Putamen (tissue), 1 donor: ENCODE results near the gene TAS2R40.
"Not testable (repeated sequence)": the region's sequence is repeated elsewhere in the genome, so short reads cannot be mapped to it uniquely, and the experiment has no call there.

Experiments
- DNase-seq: peaks from one replicate; pipeline ENCODE4 v3.0.0-alpha.2; 2016; ENCODE audit warnings: low spot score

Gene TAS2R40

DNA sequence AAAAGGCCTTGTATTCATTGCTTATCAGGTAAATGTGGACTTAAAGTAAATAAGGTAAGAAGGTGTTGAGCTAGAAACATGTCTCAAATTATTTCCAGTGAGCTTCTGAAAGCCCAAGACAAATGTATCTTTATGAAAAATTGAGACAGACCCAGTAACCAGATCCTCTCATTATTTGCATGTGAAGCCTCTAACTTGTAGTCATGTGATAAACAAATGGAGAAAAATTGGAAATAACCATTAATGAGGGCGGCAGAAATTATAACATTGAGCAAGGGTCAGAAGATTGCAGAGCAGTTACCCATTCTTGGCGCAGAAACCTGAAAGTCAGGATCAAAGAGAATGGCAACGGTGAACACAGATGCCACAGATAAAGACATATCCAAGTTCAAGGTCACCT lies at the start of gene TAS2R40:
Gene TAS2R40 (plus strand): TSS at position 301 of the 400 bp plus-strand sequence. CDS start 42 bp downstream, at position 343.
- DNase-seq, result no peak

DNA sequence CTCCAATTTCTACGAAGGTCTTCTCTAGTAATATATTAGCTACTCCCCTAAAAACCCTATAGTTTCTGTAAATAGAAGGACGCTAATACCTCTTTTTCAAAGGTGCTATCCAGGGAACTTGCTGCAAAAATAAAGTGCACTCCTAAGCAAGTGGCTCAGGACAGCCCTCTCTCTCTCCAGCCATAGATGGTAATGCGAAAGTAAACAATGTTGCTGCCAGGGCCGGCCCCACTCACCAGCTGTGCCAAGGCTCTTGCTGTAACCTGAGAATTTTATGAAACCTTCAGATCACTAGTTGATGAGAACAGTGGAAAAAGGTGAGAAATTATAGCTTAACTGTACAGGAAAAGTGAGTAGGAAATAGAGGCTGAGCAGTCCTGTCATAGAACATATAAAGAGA lies 49.5 kb upstream of the TAS2R40 start:
- no peak for DNase-seq

DNA sequence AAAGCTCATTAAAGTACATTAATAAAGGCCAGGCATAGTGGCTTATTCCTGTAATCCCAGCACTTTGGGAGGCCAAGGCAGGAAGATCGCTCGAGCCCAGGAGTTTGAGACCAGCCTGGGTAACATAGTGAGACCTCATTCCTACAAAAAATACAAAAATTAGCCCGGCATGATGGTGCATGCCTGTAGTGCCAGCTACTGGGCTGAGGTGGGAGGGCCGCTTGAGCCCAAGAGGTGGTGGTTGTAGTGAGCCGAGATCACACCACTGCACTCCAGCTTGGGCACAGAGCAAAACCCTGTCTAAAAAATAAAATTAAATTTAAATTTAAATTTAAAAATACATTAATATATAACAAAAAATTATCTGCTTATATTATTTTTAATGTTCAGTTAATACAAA lies 45.7 kb upstream of the TAS2R40 start:
- DNase-seq, result no peak

DNA sequence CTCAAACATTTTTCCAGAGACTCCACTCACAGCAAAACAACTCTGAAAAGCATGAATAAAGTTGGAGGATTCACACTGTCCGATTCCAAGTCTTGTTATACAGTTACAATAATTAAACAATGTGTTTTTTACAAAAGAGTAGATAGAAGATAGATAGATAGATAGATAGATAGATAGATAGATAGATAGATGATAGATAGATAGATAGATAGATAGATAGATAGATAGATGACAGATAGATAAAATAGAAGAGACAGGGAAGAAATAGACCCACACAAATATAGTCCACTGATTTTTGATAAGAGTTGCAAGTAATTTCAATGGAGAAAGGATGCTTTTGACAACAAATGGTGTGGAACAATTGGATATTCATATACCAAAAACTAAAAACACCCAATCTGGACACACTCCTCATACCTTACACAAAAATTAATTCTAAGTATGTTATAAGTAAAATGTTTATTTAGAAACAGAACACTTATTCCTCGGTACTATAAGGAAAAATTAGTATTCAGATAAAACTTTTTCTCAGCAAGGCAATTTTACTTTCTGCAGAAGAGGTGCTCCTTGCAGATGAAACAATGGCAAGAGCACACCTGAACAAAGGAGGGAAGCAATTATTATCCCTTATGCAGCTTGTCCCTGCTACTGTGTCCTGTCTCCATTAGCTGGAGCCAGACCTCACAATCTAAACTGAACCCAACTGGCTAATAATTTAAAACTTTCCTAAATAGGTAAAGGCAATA lies 44.3 kb upstream of the TAS2R40 start:
- DNase-seq, result no peak

DNA sequence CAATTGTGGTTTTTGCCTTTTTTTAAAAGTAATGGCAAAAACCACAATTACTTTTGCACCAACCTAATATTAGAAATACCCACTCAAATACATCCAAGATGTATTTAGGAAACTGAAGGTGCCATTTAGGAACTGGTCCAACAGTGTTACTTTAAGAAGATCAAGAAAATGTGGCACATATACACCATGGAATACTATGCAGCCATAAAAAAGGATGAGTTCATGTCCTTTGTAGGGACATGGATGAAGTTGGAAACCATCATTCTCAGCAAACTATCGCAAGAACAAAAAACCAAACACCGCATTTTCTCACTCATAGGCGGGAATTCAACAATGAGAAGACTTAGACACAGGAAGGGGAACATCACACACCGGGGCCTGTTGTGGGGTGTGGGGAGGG lies 41.1 kb upstream of the TAS2R40 start:
- not testable (repeated sequence) for DNase-seq

DNA sequence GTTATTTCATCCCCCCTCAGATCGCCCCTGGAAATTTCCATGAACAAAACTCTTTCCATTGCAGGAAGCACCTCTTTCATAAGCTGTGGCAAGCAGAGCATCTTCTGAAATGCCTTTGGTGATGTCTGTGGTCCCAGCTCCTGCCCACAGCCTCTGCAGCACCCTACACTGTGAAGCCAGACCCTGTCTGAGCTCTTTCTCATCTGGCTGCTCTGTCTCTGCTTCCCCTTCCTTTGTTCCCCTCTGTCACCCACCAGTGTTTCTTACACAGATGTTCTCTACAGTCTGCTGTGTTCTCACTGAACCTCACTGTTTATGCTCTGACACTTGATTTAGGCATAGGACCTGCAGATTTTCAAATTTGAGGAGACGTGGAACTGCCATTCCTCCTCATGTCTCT lies 40.5 kb upstream of the TAS2R40 start:
- DNase-seq, result no peak

DNA sequence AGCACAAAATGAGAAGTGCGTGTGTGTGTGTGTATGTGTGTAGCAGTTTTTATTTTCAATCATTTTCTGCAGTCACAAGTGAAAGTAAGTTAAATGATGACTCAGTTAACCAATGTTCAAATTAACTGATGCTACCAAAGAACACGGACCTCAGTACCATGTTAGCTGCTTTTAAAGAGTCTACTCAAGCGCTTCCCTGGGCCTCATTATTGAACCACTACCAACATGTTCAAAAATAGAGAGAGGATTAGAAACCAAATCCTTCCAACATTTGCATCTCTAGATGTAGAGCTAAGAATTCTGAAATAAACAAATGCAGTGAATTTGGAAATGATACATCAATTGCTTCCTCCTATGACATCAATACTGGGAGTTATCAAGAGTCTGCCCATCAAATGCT lies 38.8 kb upstream of the TAS2R40 start, which contains the start of gene TAS2R39:
Gene TAS2R39 (plus strand): TSS at position 396 of the 400 bp plus-strand sequence. CDS start 0 bp downstream, at position 396.
- DNase-seq, result no peak

DNA sequence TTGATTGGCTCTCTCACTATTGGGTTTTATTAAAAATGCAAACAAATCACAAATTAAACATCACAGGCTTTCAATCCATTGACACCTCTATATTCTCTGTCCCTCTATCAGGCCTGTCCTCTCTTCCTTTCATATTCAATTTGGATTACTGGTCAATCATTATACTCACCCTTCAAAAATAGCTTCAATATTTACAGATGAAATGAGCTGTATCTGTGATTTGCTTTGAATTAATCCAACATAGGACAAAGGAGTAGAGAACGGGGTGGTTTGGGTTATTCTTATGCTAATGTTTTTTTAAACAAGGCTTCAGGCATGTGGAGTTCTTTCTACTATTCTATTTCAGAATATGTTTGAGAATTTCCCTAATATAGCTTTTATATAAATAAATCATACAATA lies 36.3 kb upstream of the TAS2R40 start:
- no peak for DNase-seq

DNA sequence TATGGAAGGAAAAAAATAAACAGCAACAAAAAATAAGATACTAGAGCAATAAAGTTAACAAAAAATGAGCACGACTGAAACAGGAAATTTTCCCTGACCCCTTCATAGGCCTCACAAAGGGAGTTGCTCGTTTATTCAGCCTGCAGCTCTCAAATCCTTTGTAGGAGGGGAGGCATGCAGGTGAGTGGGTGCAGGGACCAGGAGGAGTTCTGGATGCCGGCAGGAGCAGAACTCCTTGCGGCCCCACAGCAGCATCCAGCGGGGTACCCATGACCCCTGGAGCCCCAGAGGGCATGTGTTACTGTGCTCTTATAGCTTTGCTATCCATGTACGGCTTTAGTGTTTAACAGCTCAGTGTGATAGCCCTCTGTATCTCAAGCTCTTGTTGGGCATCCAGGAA lies 32.8 kb upstream of the TAS2R40 start:
- DNase-seq, result no peak

DNA sequence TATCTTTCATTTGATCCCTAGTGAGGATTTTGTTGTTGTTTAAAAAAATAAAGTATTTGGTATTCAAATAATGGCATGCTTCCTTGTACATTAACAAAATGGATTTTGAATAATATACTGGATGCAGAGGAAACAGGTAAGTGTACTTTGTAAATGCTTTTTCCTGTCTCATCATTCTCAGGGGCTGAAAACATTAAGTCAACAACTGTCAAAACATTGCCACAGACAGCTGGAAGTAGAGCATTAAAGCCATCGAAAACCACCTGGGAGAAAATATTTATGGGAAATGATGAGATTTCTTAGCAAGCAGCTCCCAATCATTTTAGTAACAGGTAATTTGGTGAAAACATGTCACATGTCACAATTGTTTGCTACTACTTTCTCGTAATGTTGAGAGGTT lies 28.0 kb upstream of the TAS2R40 start:
- no peak for DNase-seq

DNA sequence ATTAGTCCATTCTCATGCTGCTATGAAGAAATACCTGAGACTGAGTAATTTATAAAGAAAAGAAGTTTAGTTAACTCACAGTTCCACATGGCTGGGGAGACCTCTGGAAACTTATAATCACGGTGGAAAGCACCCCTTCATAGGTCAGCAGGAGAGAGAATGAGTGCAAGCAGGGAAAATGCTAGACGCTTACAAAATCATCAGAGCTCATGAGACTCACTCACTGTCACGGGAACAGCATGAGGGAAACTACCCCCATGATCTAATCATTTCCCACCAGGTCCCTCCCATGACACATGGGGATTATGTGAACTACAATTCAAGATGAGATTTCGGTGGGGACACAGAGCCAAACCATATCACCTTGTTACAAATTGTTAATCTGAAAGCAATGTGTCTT lies 22.8 kb upstream of the TAS2R40 start:
- no peak for DNase-seq

DNA sequence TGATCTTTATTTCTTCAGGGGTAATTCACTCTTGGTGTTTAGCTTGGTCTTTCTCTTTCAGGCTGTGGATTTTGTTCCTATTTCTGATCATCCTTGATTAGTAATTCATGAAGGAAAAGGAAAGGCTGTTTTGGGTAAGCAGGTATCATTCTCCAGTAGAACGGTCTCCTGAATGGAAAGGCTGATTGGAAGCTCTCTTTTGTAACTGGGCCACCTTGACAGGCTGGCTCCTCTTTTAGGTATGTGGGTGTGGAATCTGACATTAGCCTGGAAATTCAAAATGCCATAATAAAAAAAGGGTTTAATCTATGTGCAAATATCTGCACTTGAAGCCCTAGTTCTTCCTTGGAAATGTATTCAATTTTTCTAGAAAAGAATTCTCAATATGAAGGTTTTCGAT lies 19.7 kb upstream of the TAS2R40 start:
- peak; percentile 68 for DNase-seq

DNA sequence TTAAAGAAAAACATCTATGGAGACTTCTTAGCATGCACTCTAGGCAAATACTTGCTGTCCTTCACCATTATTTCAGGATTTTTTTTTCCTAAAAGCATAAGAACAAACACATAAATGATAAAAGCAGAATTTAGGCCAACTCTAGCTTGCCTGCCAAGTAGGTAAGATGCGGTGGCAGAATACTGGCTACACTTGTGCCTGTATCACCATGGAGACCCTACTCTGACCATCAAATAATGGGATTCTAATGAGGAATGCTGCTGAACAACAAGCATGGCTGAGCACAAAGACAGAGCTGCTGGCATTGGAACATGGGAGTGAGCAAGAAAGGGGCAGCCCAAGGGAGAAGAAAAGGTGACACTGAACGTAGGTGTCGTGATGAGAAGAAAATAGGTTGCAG lies 18.5 kb upstream of the TAS2R40 start:
- no peak for DNase-seq

DNA sequence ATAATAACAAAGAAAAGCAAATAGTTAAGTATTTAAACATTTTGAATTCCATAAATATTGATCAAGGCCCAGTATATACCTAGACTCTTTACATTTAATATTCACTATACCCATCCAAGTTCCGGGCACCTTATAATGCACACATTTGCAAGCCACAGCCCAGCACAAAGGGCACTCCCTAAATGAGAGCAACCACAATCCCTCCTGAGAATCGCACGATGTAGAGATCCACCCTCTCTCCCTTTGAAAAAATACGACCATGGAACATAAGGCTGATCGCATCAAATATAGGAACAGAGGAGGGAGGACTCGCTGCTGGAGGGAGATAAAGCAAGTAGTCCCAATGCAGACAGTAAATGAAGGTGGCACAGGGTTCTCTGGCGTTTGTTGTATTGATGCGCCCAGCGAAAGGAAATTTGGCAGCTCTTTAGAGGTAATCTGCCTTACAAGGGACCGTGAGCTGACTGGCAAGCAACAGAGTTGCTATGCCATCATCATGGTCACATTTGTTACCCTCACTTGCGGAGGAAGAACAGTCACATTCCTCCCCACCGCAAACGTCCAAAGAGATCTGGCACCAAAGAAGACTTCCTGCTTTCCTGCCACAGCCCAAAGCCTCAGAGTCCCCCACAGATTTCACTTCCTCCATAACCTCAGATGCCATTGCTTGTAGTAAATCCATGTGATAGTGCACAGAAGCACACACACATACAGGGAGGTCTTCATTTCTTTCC lies 16.1 kb upstream of the TAS2R40 start:
- peak; percentile 34 for DNase-seq

DNA sequence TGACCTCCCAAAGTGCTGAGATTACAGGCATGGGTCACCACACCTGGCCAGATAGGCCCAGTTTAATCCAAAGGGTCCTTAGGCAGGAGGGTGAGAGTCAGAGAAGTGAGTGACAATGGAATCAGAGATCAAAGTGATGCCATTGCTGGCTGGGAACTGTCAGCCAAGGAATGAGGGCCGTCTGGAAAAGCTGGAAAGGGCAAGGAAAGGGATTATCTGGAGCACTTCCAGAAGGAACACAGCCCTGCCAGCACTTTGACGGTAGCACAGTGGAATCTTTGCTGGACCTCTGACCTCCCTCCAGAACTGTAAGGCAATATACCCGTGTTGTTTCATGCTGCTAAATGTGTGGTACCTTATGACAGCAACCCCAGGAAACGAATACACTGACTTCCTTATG lies 11.3 kb upstream of the TAS2R40 start:
- no peak for DNase-seq

DNA sequence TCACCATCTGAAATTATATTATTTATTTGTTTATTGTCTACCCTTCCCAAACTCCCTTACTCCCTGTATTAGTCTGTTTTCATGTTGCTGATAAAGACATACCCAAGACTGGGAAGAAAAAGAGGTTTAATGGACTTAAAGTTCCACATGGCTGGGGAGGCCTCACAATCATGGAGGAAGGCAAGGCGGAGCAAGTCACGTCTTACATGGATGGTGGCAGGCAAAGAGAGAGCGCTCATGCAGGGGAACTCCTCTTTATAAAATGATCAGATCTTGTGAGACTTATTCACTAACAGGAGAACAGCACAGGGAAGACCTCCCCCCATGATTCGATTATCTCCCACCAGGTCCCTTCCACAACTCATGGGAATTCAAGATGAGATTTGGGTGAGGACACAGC lies 8.4 kb upstream of the TAS2R40 start:
- not testable (repeated sequence) for DNase-seq

DNA sequence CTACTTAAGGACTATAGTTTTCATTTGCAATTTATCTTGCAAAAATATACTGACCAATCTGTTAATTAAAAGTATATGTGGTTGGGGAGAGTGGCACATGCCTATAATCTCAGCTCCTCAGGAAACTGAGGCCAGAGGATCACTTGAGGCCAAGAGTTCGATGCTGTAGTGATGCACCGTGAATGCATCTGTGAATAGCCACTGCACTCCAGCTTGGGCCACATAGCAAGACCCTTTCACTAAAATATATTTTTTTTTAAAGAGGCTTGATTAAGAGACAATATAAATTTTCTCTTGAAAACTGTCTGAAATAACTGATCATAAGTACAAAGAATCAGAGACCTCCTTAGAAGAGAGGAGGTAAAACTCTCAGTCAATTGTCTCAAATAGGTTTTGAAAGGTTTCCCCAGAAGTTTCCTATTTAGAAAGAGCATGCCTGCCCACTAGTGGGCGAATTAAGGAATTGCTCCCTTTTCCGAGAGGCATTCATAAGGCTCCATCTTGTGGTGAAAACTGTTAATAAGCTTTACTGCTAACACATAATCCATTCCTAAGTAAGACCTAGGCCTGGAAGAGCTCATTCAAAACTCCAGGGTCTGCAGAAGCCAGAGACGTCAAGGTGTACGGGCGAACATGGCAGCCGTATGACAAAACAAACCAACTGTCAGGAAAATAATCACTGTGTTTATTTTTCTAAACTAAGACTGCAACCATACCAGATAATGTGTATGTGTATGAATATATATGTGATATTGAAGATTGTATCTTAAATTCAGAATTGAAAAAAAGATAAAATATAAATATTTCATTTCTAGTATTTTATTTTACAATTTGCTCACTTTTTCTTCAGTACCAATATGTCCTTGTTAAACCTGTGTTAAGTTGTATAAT lies 6.8 kb upstream of the TAS2R40 start:
- DNase-seq, result peak; percentile 85

DNA sequence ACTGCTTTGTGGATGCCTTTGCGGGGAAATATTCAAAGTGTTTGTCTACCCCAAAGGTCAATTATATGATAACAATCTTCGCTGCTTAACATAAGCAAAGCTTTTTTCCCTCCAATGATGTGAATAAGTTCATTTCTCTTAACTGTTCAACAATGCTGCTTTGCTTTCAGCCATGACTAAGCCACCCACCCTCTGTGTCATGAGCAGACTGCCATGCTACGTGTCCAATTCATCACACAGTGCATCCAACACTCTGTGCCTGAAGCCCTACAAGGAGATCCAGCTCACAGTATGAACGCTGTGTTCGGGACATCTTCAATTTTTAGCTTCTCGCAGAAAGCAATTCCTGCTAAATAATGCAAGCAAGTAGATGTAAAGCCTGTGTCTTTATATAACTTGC lies 5.7 kb upstream of the TAS2R40 start:
- no peak for DNase-seq

DNA sequence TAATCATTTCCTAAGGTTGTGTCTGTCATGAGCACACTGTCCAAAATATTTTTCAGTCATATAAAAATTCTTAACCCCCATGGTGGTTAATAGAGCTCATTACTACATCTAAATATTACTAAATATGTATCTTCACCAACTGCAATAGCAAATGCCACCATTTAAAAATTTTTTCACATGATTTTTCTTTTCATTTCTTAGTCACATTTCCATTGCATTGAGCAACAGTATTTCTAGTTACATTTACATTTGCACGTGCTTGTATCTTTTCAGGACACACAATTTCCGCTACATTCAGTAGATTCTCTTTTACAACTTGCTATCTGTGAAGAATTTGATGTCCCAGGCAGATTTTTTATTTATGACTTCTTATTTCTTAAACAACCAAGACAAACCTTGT lies 5.2 kb upstream of the TAS2R40 start:
- DNase-seq, result no peak

DNA sequence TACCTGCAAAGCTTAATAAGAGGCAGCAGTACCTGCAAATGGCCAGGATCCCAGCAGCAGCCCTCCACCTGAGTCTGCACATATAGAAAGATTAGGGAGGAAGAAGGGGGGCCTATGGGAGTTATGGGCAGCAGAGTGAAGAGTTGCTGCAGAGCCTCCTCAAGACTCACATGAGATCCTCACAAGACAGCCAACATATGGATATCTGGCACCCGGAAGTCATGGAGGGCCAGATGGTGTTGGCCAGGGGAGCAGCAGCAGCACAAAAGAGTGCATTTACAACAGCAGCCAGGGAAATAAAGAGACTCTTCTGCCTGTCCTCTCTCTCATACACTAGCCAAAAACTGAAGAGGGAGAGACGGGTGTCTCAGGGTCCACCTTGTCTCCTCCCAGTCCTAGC lies 4.0 kb upstream of the TAS2R40 start:
- DNase-seq, result no peak

DNA sequence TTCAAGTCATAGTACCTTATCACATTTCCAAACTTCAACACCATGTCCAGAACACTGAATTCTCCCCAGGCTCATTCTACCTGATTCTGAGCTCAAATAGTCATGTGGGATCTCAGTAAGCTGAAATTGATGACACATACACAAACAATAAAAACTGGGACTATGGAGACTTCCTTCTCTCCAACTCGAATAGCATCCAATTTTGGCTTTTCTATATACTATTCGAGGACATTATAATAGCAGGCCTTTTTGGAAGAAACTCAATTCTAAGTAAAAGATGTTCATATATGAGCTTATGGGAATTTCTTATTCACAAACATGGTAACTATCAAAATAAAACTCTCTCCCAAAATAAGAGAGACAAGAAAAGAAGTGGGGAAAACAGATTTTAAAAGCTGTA lies 551 bp upstream of the TAS2R40 start:
- DNase-seq, result no peak

DNA sequence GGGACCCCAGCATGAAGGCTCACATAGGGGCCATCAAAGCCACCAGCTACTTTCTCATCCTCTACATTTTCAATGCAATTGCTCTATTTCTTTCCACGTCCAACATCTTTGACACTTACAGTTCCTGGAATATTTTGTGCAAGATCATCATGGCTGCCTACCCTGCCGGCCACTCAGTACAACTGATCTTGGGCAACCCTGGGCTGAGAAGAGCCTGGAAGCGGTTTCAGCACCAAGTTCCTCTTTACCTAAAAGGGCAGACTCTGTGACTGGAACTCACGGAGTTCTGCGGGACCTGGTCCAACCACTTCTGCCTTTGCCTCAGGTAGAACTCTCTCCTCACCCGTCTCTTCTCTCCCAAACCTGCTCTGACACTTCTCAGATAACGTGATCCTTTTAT lies 945 bp downstream of the TAS2R40 start:
- no peak for DNase-seq

DNA sequence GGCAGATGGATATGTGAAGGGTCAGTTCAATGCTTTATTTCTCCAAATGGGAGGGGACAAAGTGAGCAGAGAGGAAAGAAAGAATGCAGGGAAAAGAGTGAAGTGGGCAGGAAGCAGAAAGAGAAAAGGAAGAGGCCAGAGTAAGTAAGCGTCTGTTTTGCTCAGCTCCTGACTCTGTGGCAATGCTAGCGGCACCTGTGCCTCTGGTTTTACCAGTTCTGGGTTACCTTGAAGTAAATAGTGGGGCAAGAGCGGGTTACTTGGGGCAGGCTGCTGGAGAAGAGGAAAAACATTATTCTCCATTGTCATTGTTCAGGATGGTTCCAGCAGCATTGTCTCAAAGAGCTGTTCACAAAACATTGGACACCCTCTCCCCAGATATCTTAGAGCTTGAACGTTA lies 1.9 kb downstream of the TAS2R40 start:
- no peak for DNase-seq
